Neural crest cell (in vitro differentiated cells): ENCODE data around the gene STARD10. TPM values are rescaled to one million over a fixed set of nuclear protein-coding genes. Genes with fewer than 3 reads are reported as not detected.

ENCODE experiments used
- DNase-seq: peaks from one replicate; pipeline ENCODE4 v3.0.0; 2021; ENCODE audit warnings: low read depth, mixed read lengths, low spot score
- H3K27ac Mint-ChIP-seq: one replicate; pipeline ENCODE4 v1.8.0; 2021; ENCODE audit warnings: mild to moderate bottlenecking, mixed read lengths; ENCODE audit not compliant: unreplicated experiment
- H3K27me3 Mint-ChIP-seq: 2 replicates; pipeline ENCODE4 v1.8.0; 2021; ENCODE audit warnings: low read depth, mild to moderate bottlenecking, mixed read lengths
- H3K36me3 Mint-ChIP-seq: 2 replicates; pipeline ENCODE4 v1.8.0; 2021; ENCODE audit warnings: low read depth, mild to moderate bottlenecking, mixed read lengths
- H3K4me1 Mint-ChIP-seq: 2 replicates; pipeline ENCODE4 v1.8.0; 2021; ENCODE audit warnings: mixed read lengths
- H3K4me3 Mint-ChIP-seq: one replicate; pipeline ENCODE4 v1.8.0; 2021; ENCODE audit warnings: mild to moderate bottlenecking, mixed read lengths
- H3K9me3 Mint-ChIP-seq: 2 replicates; pipeline ENCODE4 v1.8.0; 2021; ENCODE audit warnings: mixed read lengths
- CTCF ChIP-seq: fragments of 200-600 bp; sonication (generic); conservative IDR thresholded peaks from 2 replicates; pipeline ENCODE4 v1.5.0; 2021; ENCODE audit warnings: antibody characterized with exemption, mild to moderate bottlenecking
- total RNA-seq: library from RNA; stranded (reverse); gene quantifications from 2 replicates; pipeline ENCODE4 v1.2.1, GENCODE V29; 2021

Gene STARD10
- total RNA-seq, 1 donor from 2014 or later, result 12.6 TPM

GRCh38 chr11:72771507-72771906, 22.3 kb downstream of the STARD10 start:
- no peak overlapping the region for H3K4me3 Mint-ChIP-seq
- TF ChIP-seq CTCF, result no peak
- H3K4me1 Mint-ChIP-seq, result peaks cover 17% of the 10 kb centered on the region
- peak overlapping the region; percentile 43 for H3K27ac Mint-ChIP-seq
- H3K9me3 Mint-ChIP-seq, result no peaks in the 10 kb centered on the region
- no peaks in the 10 kb centered on the region for H3K36me3 Mint-ChIP-seq
- no peaks in the 10 kb centered on the region for H3K27me3 Mint-ChIP-seq
- DNase-seq, result no peak

GRCh38 chr11:72770799-72771198, 23.0 kb downstream of the STARD10 start:
- H3K4me3 Mint-ChIP-seq, result no peak overlapping the region
- peaks cover 17% of the 10 kb centered on the region for H3K4me1 Mint-ChIP-seq

GRCh38 chr11:72769680-72770079, 24.2 kb downstream of the STARD10 start:
- no peaks in the 10 kb centered on the region for H3K9me3 Mint-ChIP-seq
- no peaks in the 10 kb centered on the region for H3K27me3 Mint-ChIP-seq
- no peak for TF ChIP-seq CTCF
- H3K4me3 Mint-ChIP-seq, result no peak overlapping the region
- DNase-seq, result no peak
- H3K27ac Mint-ChIP-seq, result no peak overlapping the region
- H3K4me1 Mint-ChIP-seq, result peaks cover 17% of the 10 kb centered on the region
- H3K36me3 Mint-ChIP-seq, result no peaks in the 10 kb centered on the region

More at GRCh38 chr11:72770799-72771198, 23.0 kb downstream of the STARD10 start:
- no peak for DNase-seq
- Mint-ChIP-seq H3K9me3 (no peaks in the 10 kb centered on the region), H3K27me3 (no peaks in the 10 kb centered on the region), H3K36me3 (no peaks in the 10 kb centered on the region), H3K27ac (peak overlapping the region; percentile 27)
- no peak for TF ChIP-seq CTCF

- Mint-ChIP-seq H3K36me3 (no peaks in the 10 kb centered on the region), H3K27me3 (no peaks in the 10 kb centered on the region), H3K9me3 (no peaks in the 10 kb centered on the region), H3K27ac (no peak overlapping the region), H3K4me3 (no peak overlapping the region), H3K4me1 (peaks cover 15% of the 10 kb centered on the region)
- no peak for TF ChIP-seq CTCF
- DNase-seq, result no peak
Observed at GRCh38 chr11:72768581-72768980, 25.3 kb downstream of the STARD10 start.

GRCh38 chr11:72767203-72768062, 26.4 kb downstream of the STARD10 start:
- no peaks in the 10 kb centered on the region for H3K36me3 Mint-ChIP-seq
- no peaks in the 10 kb centered on the region for H3K27me3 Mint-ChIP-seq
- peaks cover 5% of the 10 kb centered on the region for H3K4me1 Mint-ChIP-seq
- no peak for DNase-seq
- H3K4me3 Mint-ChIP-seq, result no peak overlapping the region
- no peaks in the 10 kb centered on the region for H3K9me3 Mint-ChIP-seq
- H3K27ac Mint-ChIP-seq, result no peak overlapping the region
- TF ChIP-seq CTCF, result no peak
